DMS53 treated with DMSO at 0.1 percent for 48 hours (cell line): ENCODE measurements around the gene USP48.
"Not testable (repeated sequence)": the region's sequence is repeated elsewhere in the genome, so short reads cannot be mapped to it uniquely, and the experiment has no call there.

Experiments
- DNase-seq: peaks from one replicate; lab custom pipeline; 2025; ENCODE audit not compliant: unreplicated experiment; lab: John Stamatoyannopoulos, UW

USP48 gene

GRCh38 chr1:21702780-21703179 is 80.2 kb downstream of the USP48 start:
- no peak for DNase-seq

- no peak for DNase-seq
Observed at GRCh38 chr1:21701401-21701800, 81.5 kb downstream of the USP48 start.

DNA sequence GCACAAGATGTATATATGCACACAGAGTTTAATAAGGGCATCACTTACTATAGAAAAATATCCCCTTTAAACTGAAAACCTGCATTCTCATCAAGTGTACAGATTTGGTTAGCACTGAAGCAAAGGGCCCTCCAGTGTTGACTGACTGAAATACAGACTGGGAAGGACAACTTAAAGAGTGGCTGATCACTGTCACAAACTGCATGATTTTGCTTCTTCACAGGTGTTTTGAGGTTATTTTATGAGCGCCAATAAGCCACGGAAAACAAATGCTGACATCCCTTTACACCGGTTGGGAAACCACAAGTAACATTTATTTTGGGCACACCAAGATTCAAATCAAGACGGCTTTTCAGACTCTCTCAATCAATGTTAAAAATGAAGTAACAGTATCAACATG is 82.9 kb downstream of the USP48 start:
- DNase-seq: no peak

GRCh38 chr1:21696931-21697330 is 86.0 kb downstream of the USP48 start:
- no peak for DNase-seq

- no peak for DNase-seq
Observed at GRCh38 chr1:21693732-21694131, 89.2 kb downstream of the USP48 start.

GRCh38 chr1:21691739-21692138 is 91.2 kb downstream of the USP48 start:
- DNase-seq: no peak

DNA sequence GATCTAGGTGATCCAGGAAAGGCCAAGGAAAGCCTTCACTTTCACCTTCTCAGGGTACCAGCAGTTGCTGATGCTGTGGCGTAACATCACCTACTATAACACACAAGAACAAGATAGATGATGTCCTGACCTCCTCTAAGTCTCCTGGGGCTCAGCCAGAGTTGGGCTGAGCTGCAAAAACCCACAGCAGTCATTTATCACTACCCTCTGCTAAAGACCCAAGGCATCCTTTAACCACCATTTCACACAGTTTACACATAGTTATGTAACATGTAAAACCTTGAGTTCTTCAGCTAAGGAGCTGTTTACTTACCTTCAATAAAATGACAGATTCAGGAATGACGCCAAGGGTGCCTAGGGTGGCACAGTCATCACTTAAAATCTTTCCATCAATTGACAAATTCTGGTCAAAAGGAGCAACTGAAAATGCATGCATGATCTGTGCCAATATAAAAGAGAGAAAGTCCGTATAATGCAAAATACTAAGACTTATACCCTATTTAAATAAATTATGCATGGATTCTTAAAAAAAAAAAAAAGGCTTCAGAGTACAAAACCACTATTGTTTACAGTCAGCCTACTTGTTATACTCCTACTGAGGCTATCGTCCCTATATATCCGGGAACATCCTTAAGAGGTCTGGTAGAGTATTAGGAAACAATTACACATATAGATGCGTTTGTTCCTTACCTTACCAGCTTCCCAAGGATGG is 93.1 kb downstream of the USP48 start:
- no peak for DNase-seq

DNA sequence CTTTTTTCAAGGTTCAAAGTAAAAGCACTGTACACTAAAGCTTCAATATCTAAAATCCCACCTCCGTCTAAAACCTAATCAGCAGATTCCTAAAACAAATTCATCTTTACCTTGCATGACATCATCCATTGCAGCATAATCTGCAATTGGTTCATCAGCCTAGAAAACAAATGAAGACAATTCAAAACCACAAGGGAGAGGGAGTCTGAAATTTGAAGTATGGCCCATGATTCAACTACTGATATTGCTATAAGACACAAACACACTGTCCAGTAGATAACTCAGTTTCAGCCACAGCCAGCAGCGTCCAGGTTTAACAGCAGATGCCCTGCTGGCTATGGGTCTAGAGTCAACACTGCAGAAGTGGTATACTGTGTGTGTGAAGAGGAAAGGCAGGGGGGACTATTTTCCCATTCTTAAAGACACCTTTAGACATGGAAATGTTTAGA is 95.8 kb downstream of the USP48 start:
- no peak for DNase-seq

GRCh38 chr1:21685946-21686678 is 96.8 kb downstream of the USP48 start:
- DNase-seq: no peak

- DNase-seq: no peak
Observed at GRCh38 chr1:21681426-21681825, 101.5 kb downstream of the USP48 start.

DNA sequence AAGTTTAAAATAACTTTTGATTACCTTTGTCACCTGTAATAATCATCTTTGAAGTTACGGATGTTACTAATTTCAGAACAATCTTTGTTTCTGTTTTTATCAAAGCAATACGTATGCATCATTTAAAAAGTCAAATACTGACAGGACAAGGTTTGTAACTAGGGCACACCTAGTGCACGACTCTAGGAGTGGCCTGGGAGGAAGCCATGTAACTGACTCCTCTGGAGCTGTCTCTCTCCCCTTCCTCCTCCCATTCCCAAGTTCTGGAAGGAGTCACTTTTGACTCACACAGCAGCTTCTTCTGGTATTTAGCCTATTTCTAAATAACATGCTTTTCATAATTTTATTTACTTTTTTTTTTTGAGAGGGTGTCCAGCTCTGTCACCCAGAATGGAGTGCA is 102.0 kb downstream of the USP48 start:
- DNase-seq: no peak

DNA sequence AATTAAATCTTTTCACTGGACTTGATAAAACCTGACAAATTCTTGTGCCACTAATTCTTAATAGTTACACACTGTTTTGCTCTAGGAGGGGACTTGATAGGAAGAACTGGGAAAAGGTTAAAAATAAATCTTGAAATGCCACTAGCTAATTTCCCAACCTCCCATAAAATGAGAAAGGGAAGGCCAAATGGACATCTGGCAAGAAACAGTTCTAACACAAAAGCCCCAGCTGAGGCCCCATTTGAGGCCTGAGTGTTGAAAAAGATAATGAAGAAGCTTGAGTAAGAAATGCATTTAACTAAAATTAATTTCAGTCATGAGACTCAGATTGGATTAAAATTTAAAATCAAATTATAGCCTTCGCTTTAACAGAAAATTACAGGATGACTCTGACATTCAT is 102.6 kb downstream of the USP48 start:
- DNase-seq: no peak

DNA sequence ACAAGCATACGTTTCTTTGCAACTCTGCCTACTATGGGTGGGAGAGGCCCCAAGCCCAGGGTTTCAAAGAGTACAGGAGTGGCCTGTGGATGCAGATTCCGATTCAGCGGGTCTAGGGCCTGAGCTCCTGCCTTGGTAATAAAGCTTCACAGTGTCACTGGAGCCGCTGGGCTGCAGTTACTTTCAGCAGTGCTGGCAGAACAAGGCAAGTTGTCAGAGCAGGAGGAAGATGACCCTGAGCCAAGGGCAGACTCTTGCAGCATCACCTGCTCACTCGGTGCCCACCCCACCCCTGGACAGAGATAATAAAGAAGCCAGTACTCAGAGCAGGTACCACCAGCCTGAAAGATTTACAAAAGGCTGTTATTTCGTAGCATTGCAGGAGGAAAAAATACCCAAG is 105.8 kb downstream of the USP48 start:
- DNase-seq: no peak

- no peak for DNase-seq
Observed at GRCh38 chr1:21674957-21675356, 108.0 kb downstream of the USP48 start.

DNA sequence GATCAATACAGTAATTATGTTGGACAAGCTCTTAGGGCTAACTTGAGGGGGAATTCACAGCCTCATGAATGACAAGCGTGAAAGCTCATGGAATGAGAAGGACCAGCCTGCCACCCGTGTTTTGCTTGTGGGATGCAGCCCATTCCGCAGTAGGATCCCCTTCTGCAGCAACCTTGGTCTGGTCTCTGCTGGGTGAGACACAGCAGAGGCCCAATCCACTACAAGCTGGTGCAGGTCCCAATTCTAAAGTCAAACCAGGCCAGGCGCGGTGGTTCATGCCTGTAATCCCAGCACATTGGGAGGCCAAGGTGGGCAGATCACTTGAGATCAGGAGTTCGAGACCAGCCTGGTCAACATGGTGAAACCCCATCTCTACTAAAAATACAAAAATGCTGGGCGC is 109.1 kb downstream of the USP48 start:
- not testable (repeated sequence) for DNase-seq

GRCh38 chr1:21673277-21673780 is 109.6 kb downstream of the USP48 start:
- DNase-seq: no peak

- no peak for DNase-seq
Observed at GRCh38 chr1:21672478-21673276, 110.3 kb downstream of the USP48 start.

DNA sequence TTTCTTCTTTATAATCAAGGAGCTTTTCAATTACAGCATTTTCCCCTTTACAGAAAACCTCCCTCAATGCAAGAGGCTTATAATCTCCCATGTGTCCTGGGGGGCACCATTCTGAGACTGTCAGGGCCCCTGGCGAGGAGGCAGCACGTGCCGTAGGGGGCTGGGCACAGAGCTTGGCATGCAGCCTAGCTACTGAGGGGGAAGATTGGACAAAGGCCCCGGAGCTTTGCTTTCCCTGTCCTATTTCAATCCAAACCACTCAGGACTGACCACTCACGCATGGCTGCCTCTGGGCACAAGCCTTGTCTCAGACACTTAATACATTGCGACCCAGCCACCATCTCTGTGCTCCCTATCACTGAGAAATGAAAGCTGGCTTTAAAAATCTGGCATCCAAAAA is 111.0 kb downstream of the USP48 start:
- no peak for DNase-seq

GRCh38 chr1:21670956-21671902 is 111.7 kb downstream of the USP48 start:
- no peak for DNase-seq

- no peak for DNase-seq
Observed at GRCh38 chr1:21670059-21670881, 112.7 kb downstream of the USP48 start.
